Mesothelial cell of epicardium (in vitro differentiated cells): Measurements from ENCODE around the gene MYEOV. TPM values are rescaled to one million over a fixed set of nuclear protein-coding genes. Genes with fewer than 3 reads are reported as not detected.

Source experiments
- DNase-seq, 2 experiments: peaks; one replicate each; pipeline ENCODE4 v3.0.0; 2021; ENCODE audit warnings: low spot score in 2 of 2; ENCODE audit not compliant: unreplicated experiment in 2 of 2
- H3K27ac Mint-ChIP-seq: 2 replicates; pipeline ENCODE4 v1.8.0; 2021; ENCODE audit warnings: mixed read lengths
- H3K27me3 Mint-ChIP-seq: 2 replicates; pipeline ENCODE4 v1.8.0; 2021; ENCODE audit warnings: low read depth, mixed read lengths
- H3K36me3 Mint-ChIP-seq: 2 replicates; pipeline ENCODE4 v1.8.0; 2021; ENCODE audit warnings: mixed read lengths
- H3K4me1 Mint-ChIP-seq: 2 replicates; pipeline ENCODE4 v1.8.0; 2021; ENCODE audit warnings: mixed read lengths
- H3K4me3 Mint-ChIP-seq: 2 replicates; pipeline ENCODE4 v1.8.0; 2021; ENCODE audit warnings: mild to moderate bottlenecking, moderate library complexity, mixed read lengths
- H3K9me3 Mint-ChIP-seq: 2 replicates; pipeline ENCODE4 v1.8.0; 2021; ENCODE audit warnings: mixed read lengths
- total RNA-seq: library from RNA; stranded (reverse); gene quantifications from 3 replicates; pipeline ENCODE4 v1.2.1, GENCODE V29; 2021
- TF ChIP-seq, protein P1 (sequence below): fragments of 200-600 bp; sonication (generic); IDR thresholded peaks from one replicate; pipeline ENCODE4 v1.5.0; 2021; ENCODE audit warnings: antibody characterized with exemption; ENCODE audit not compliant: unreplicated experiment

The MYEOV gene
- total RNA-seq, 1 donor from 2014 or later = 2.6 TPM

DNA sequence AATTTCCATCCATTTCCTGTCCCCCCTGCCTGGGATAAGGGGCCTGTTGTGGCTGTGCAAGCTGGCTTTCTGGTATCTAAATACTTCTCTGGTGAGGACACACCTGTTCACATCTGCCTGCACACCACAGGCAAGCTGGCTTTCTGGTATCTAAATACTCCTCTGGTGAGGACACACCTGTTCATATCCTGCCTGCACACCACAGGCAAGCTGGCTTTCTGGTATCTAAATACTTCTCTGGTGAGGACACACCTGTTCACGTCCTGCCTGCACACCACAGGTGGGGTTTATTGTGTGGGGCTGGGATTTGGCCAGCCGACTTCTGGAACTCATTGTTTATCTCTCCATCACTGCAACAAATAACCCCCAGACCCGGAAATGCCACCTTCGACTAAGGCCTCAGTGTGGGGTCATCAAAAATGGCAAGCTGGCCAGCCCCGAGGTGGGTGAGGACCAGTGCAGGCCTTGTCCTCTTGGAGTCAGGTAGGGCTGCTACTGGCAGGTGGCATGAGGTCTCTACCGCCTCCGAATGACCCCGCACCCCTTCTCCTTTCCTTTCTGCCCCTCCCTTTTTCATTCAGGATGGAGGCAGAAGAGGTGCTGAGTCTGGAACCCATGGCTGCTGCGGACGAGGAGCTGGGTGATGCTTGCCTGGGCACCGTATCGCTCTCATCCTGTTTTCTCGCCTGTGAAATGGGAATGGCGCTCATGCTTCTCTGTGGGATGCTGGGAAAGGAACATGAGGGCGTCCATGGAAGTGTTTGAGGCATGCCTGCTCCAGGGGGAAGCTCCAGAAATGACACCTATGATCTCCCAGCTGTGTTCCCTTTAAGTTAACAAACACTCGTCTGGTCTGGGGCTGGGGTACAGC is 43.5 kb upstream of the MYEOV start:
- Mint-ChIP-seq H3K36me3 (no peaks in the 10 kb centered on the region), H3K9me3 (peaks cover 8% of the 10 kb centered on the region), H3K4me1 (peaks cover 19% of the 10 kb centered on the region), H3K27me3 (peaks cover 65% of the 10 kb centered on the region), H3K27ac (no peak overlapping the region), H3K4me3 (no peak overlapping the region)
- TF ChIP-seq, protein P1, sequence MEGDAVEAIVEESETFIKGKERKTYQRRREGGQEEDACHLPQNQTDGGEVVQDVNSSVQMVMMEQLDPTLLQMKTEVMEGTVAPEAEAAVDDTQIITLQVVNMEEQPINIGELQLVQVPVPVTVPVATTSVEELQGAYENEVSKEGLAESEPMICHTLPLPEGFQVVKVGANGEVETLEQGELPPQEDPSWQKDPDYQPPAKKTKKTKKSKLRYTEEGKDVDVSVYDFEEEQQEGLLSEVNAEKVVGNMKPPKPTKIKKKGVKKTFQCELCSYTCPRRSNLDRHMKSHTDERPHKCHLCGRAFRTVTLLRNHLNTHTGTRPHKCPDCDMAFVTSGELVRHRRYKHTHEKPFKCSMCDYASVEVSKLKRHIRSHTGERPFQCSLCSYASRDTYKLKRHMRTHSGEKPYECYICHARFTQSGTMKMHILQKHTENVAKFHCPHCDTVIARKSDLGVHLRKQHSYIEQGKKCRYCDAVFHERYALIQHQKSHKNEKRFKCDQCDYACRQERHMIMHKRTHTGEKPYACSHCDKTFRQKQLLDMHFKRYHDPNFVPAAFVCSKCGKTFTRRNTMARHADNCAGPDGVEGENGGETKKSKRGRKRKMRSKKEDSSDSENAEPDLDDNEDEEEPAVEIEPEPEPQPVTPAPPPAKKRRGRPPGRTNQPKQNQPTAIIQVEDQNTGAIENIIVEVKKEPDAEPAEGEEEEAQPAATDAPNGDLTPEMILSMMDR = no peak
- peak in 1 of 2 experiments; percentile 5 for DNase-seq

DNA sequence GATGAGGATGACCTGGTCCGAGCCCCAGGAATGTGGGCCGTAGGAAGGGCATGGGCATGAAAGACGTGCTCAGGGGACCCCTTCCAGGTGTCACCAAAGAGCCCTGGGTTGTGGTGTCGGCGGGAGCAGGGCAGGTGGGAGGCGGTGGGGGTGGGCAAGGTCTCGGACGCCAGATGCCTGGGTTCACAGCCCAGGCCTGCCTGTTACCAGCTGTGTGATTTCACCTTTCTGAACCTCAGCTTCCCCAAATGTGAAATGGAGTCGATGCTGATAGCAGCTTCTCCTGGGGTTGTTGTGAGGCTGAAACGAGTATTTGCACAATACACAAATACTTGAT is 42.9 kb upstream of the MYEOV start:
- Mint-ChIP-seq H3K27me3 (peaks cover 69% of the 10 kb centered on the region), H3K36me3 (no peaks in the 10 kb centered on the region), H3K4me3 (no peak overlapping the region), H3K9me3 (peaks cover 10% of the 10 kb centered on the region), H3K4me1 (peaks cover 16% of the 10 kb centered on the region), H3K27ac (no peak overlapping the region)
- TF ChIP-seq, protein P1 = no peak
- DNase-seq = no peak

DNA sequence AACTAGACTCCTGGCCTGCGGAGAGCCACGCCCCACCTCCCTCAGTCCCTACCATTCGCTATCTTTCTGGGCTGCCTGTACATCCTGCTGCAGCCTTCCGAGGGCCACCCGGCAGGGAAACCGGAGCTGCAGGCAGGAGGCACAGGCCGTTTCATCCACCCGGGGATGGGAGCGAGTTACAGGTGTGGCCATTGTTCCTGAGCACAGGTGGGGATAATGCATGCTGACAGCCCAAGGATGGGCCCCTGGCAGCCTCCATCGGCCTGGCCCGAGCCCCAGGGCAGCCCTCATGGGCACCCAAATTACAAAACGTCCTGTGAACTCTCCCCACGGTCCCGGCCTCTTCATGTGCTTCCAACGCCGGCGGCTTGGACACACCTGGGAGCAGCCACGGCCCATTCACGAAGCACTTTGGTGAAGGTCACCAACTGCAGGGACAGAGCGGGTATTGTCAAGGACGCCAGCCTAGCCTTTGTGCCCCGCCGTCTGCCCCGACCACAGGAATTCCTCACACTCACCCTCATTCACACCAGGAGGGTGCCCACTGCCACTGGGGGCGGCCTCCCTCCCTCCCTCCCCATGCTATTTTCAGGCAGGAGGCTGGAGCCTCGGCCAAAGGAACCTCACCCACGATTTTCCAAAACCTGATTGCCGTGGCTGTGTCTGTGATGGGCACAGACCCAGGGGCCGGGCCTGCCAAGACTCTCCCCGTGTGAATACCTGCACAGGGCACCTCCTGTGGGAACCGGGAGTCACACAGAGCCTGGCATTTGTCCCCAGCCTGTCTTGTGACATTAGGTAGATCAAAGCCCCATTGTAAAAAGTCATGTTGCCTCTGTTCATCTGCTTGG is 42.1 kb upstream of the MYEOV start:
- Mint-ChIP-seq H3K27me3 (peaks cover 68% of the 10 kb centered on the region), H3K27ac (no peak overlapping the region), H3K9me3 (peaks cover 11% of the 10 kb centered on the region), H3K4me1 (peaks cover 11% of the 10 kb centered on the region), H3K36me3 (no peaks in the 10 kb centered on the region), H3K4me3 (no peak overlapping the region)
- TF ChIP-seq, protein P1 = no peak
- no peak for DNase-seq

DNA sequence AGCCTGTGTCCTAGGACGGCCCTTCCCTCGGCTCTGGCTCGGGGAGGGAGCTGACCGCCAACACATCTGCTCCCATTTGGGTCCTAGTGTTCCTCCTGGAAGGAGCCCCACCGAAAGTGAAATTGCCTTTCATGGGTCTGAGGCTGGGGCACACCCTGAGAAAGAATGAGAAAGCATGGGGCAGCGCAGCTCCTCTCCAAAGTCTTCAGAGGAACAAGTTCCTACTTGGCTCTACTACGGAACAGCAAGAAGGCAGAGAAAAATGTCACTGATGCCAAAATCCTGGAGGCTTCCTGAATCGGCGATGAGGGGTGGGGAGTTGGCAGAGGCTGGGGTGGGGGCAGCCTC is 41.5 kb upstream of the MYEOV start:
- H3K4me1 Mint-ChIP-seq = peaks cover 11% of the 10 kb centered on the region
- TF ChIP-seq, protein P1 = no peak
- peaks cover 11% of the 10 kb centered on the region for H3K9me3 Mint-ChIP-seq
- peaks cover 67% of the 10 kb centered on the region for H3K27me3 Mint-ChIP-seq
- H3K4me3 Mint-ChIP-seq = no peak overlapping the region
- H3K36me3 Mint-ChIP-seq = no peaks in the 10 kb centered on the region
- DNase-seq = no peak
- no peak overlapping the region for H3K27ac Mint-ChIP-seq

DNA sequence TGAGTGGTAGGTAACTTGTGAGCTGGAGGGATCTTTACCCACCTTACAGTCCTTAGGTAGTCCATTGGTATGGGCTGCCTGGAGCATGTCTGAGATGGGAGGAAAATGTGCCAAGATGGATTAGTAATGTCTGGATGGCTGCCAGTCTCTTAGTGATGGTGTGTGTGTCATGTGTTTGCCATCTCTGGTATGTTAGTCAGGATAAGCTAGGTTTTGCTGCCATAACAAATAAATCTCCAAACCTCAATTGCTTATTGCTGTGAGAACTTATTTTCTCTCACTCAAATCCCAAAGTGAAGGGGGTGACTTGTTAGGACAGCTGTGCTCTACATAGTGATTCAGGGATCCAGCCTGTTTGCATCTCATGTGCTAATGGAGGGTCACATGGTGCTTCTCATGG is 40.9 kb upstream of the MYEOV start:
- Mint-ChIP-seq H3K4me3 (no peak overlapping the region), H3K36me3 (no peaks in the 10 kb centered on the region), H3K27me3 (peaks cover 68% of the 10 kb centered on the region), H3K9me3 (peaks cover 11% of the 10 kb centered on the region), H3K4me1 (peaks cover 11% of the 10 kb centered on the region), H3K27ac (no peak overlapping the region)
- no peak for DNase-seq
- TF ChIP-seq, protein P1 = no peak
